AG04449 (cell line): ENCODE data around the gene MAP3K14.

ENCODE experiments used
- CTCF ChIA-PET: fragments of 350-600 bp; formaldehyde crosslinking; extraction: SDS; loops from one replicate; lab custom pipeline; 2021; ENCODE audit warnings: antibody characterized with exemption; lab: Yijun Ruan, JAX
- POLR2A ChIA-PET: fragments of 400-600, 350-600 bp; formaldehyde crosslinking; extraction: SDS; loops from one replicate; lab custom pipeline; 2020; ENCODE audit warnings: antibody characterized with exemption, inconsistent platforms; lab: Yijun Ruan, JAX
- DNase-seq: peaks from one replicate; pipeline ENCODE4 v3.0.0-alpha.2; 2010; ENCODE audit warnings: low read depth, low spot score
- H3K4me3 ChIP-seq: 2 replicates; pipeline ENCODE4 v1.5.1; 2011; ENCODE audit warnings: low read depth, mild to moderate bottlenecking, control low read depth, low read length
- CTCF ChIP-seq: IDR thresholded peaks from one replicate; pipeline ENCODE4 v1.5.1; 2011; ENCODE audit warnings: mild to moderate bottlenecking, moderate library complexity, low read length, control low read depth, inconsistent platforms; ENCODE audit not compliant: insufficient read depth; ENCODE audit errors: missing control alignments

The MAP3K14 gene

GRCh38 chr17:45227926-45228762 lies 88.7 kb downstream of the MAP3K14 start:
- no peak for TF ChIP-seq CTCF
- ChIA-PET CTCF (interaction anchor here (0.6 to 13.7 kb wide), 12 partner anchors 8 to 200 kb away, joined by 3 to 205 read pairs (median 4); partner anchors contain the start of genes ACBD4, FMNL1 and PLCD3), POLR2A (interaction anchor here (4.0 kb wide), 1 partner anchor 79 kb away, joined by 13 read pairs; the partner anchor contains the start of gene HEXIM1)
- no peak overlapping the region for H3K4me3 ChIP-seq
- no peak for DNase-seq

GRCh38 chr17:45227101-45227925 lies 89.5 kb downstream of the MAP3K14 start:
- H3K4me3 ChIP-seq, result no peak overlapping the region
- ChIA-PET CTCF (interaction anchor here (0.6 to 13.7 kb wide), 8 partner anchors 7 to 199 kb away, joined by 4 to 205 read pairs (median 12); partner anchors contain the start of genes ACBD4, FMNL1 and PLCD3), POLR2A (interaction anchor here (4.0 kb wide), 1 partner anchor 79 kb away, joined by 13 read pairs; the partner anchor contains the start of gene HEXIM1)
- TF ChIP-seq CTCF, result no peak
- DNase-seq, result no peak

DNA sequence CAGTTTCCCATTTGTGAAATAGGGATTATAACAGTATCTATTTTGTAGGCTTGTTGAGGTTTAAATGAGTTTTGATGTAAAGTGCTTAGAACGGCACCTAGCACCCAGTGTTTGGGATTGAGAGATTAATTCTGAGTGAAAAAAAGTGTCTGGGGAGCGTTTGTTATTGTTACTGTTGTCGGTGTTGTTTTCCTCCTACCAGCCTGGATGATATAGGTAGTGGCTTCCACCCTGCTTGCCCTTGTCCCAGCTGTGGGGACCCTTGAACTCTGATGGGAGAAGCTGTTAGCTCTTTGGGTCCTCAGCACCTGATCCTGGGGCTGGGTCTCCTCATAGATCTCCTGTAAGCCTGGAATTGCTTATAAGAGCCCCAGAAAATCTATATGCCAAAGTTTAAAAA lies 90.2 kb downstream of the MAP3K14 start:
- no peak for TF ChIP-seq CTCF
- ChIA-PET POLR2A (no interaction called here), CTCF (interaction anchor here (0.7 to 8.8 kb wide), 8 partner anchors 8 to 606 kb away, joined by 3 to 63 read pairs (median 5); partner anchors contain the start of genes ACBD4 and PLCD3)

DNA sequence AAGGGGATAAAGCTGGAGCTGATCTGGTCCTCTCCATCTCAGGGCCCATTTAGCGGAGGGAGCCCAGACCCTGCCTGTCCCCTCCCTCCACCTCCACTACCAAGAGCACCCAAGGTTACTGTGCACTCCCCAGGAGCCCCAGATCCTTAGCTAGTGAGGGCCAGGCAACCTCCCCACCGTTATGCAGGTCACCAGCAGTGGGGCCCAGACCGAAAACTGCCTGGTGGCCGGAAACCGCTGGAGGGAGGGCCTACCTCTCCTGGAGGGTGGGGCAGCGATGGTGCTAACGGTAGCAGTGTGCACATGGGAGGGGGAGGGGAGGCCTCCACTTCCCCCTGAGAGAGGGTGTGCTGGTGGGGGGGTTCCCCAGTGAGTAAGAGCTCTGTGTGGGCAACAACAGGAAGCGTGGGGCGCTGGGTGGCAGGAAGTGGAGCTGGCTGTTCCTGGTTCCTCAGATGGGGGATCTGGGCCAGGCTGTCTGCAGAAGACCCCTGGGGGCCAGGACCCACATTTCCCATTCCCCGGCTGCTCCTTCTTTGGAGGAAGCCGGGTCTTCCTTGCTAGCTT lies 90.8 kb downstream of the MAP3K14 start:
- POLR2A ChIA-PET, result no interaction called here

More for the DNA sequence above, 90.2 kb downstream of the MAP3K14 start:
- DNase-seq, result no peak
- no peak overlapping the region for H3K4me3 ChIP-seq

More for the DNA sequence above, 90.8 kb downstream of the MAP3K14 start:
- no peak overlapping the region for H3K4me3 ChIP-seq
- no peak for TF ChIP-seq CTCF
- CTCF ChIA-PET, result interaction anchor here (0.9 to 8.8 kb wide), 10 partner anchors 9 to 606 kb away, joined by 3 to 63 read pairs (median 4); partner anchors contain the start of genes ACBD4 and PLCD3
- no peak for DNase-seq
